Thoracic aorta (tissue), 2 donors: ENCODE results near the gene TEX54. TPM values are rescaled to one million over a fixed set of nuclear protein-coding genes. Genes with fewer than 3 reads are reported as not detected.

ENCODE experiments used
- ATAC-seq: fragments of 150-250 bp; one replicate; pipeline ENCODE4 v1.8.0; 2017; ENCODE audit warnings: low read depth; ENCODE audit not compliant: insufficient number of reproducible peaks, low FRiP score
- DNase-seq: peaks from one replicate; pipeline ENCODE4 v3.0.0-alpha.2; 2020; ENCODE audit warnings: low spot score
- H3K27ac ChIP-seq, 2 donors: fragments of 200-600 bp; sonication (generic); 1 replicate in 1 of 2; 2 replicates in 1 of 2; pipeline ENCODE4 v1.5.1; 2016; ENCODE audit warnings: mild to moderate bottlenecking in 2 of 2, moderate library complexity in 2 of 2
- H3K27me3 ChIP-seq: fragments of 200-600 bp; sonication (generic); replicated peaks from 2 replicates; pipeline ENCODE4 v1.6.0; 2016; ENCODE audit warnings: mild to moderate bottlenecking; ENCODE audit not compliant: insufficient read depth
- H3K36me3 ChIP-seq: fragments of 200-600 bp; sonication (generic); one replicate; pipeline ENCODE4 v1.5.1; 2016
- H3K4me1 ChIP-seq, 2 donors: fragments of 200-600 bp; sonication (generic); 1 replicate in 1 of 2; 2 replicates in 1 of 2; pipeline versions ENCODE4 v1.5.1 to v1.6.0; 2016; ENCODE audit warnings: low read depth in 2 of 2, mild to moderate bottlenecking in 1 of 2; ENCODE audit not compliant: control insufficient read depth in 1 of 2
- H3K4me3 ChIP-seq: fragments of 200-600 bp; sonication (generic); 2 replicates; pipeline ENCODE4 v1.5.1; 2016; ENCODE audit warnings: mild to moderate bottlenecking
- H3K9me3 ChIP-seq: fragments of 200-600 bp; sonication (generic); 2 replicates; pipeline ENCODE4 v1.5.1; 2016
- total RNA-seq, 2 donors: library from RNA; depleted of rRNA; stranded (reverse); fragments of >200 nt; gene quantifications; one replicate each; pipeline versions ENCODE4 v1.1.0 to v1.2.3, GENCODE V29; 2016
- TF ChIP-seq, protein P1 (sequence below): fragments of 200-600 bp; sonication (generic); IDR thresholded peaks from one replicate; pipeline ENCODE4 v1.5.1; 2019; ENCODE audit warnings: antibody characterized with exemption

Gene TEX54
- total RNA-seq, 2 donors from 2014 or later = not detected

- TF ChIP-seq, protein P1, sequence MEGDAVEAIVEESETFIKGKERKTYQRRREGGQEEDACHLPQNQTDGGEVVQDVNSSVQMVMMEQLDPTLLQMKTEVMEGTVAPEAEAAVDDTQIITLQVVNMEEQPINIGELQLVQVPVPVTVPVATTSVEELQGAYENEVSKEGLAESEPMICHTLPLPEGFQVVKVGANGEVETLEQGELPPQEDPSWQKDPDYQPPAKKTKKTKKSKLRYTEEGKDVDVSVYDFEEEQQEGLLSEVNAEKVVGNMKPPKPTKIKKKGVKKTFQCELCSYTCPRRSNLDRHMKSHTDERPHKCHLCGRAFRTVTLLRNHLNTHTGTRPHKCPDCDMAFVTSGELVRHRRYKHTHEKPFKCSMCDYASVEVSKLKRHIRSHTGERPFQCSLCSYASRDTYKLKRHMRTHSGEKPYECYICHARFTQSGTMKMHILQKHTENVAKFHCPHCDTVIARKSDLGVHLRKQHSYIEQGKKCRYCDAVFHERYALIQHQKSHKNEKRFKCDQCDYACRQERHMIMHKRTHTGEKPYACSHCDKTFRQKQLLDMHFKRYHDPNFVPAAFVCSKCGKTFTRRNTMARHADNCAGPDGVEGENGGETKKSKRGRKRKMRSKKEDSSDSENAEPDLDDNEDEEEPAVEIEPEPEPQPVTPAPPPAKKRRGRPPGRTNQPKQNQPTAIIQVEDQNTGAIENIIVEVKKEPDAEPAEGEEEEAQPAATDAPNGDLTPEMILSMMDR = no peak
- H3K27ac ChIP-seq = peak overlapping the region; percentile 93 to 98
- peaks cover 27% of the 10 kb centered on the region for H3K36me3 ChIP-seq
- H3K27me3 ChIP-seq = no peaks in the 10 kb centered on the region
- H3K4me1 ChIP-seq = peaks cover 31 to 51% of the 10 kb centered on the region in 2 donors
- ATAC-seq (peak; percentile 43), DNase-seq (peak; percentile 55)
- peak overlapping the region; percentile 79 for H3K4me3 ChIP-seq
- no peaks in the 10 kb centered on the region for H3K9me3 ChIP-seq
These were observed 47.7 kb upstream of the TEX54 start for GRCh38 chr11:62880231-62880802.

DNA sequence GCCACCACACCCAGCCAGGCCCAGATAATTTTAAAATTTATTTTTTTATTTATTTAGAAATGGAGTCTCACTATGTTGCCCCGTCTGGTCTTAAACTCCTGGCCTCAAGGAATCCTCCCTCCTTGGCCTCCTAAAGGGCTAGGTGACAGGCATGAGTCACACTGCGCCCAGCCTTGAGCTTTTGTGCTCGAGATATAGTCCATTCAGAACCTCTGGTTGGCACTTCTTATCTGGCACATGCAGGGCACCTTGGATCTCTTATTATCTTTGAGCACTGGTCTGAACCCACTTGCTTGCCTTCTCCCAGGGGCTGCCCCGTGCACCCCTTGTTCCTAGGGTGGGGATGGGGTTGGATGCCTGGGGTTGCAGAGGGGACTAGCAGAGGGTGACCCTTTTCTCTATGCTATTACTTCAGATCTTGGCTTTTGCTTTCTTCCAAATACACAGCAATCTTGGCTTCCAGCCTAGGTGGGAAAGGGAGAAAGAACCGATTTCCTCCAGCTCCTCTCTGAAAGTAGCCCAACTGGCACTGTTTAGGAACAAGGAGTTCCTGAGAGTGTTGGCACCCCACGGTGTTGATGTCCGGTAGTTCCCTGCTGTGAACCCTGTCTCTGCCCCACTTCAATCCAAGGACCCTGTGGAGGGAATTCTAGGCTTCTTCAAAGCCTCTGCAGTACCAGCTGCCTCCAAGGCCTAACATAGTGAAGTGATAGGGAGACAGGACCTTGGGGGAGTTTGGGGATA is 46.8 kb upstream of the TEX54 start:
- no peaks in the 10 kb centered on the region for H3K27me3 ChIP-seq
- ATAC-seq = no peak
- no peaks in the 10 kb centered on the region for H3K9me3 ChIP-seq
- H3K4me1 ChIP-seq = peaks cover 31 to 45% of the 10 kb centered on the region in 2 donors
- H3K4me3 ChIP-seq = peak overlapping the region; percentile 79
- H3K27ac ChIP-seq = peak overlapping the region; percentile 93 to 98
- no peak for DNase-seq
- TF ChIP-seq, protein P1 = no peak
- peaks cover 20% of the 10 kb centered on the region for H3K36me3 ChIP-seq

GRCh38 chr11:62876712-62877111 is 44.1 kb upstream of the TEX54 start:
- Histone ChIP-seq H3K9me3 (no peaks in the 10 kb centered on the region), H3K4me1 (peaks cover 10 to 18% of the 10 kb centered on the region in 2 donors), H3K36me3 (no peaks in the 10 kb centered on the region), H3K27ac (no peak overlapping the region), H3K27me3 (no peaks in the 10 kb centered on the region), H3K4me3 (no peak overlapping the region)
- DNase-seq = no peak
- TF ChIP-seq, protein P1 = no peak
- ATAC-seq = no peak

DNA sequence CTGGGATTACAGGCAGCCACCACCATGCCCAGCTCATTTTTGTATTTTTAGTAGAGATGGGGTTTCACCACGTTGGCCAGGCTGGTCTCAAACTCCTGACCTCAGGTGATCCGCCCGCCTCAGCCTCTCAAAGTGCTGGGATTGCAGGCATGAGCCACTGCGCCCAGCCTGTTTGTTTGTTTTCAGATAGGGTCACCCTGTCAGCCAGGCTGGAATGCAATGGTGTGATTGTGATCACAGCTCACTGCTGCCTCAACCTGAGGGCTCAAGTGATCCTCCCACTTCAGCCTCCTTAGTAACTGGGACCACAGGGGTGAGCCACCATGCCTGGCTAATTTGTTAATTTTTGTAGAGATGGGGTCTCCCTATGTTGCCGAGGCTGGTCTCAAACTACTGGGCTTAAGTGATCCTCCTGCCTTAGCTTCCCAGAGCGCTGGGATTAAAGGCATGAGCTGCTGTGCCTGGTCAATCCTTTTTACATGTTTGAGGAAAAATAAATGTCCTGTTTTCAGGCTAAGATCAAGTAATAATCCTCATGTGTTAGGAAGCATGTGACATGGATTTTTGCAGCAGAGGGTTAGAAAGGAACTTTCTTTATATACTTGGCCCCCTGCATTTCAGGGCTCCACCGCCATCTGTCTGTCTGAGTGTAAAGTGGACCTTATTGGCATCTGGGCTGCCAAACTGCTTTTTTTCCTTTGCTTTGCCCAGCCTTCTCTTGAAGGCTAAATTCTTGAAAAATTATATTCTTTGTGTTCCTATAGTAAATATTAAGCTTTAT is 43.2 kb upstream of the TEX54 start:
- Histone ChIP-seq H3K4me3 (no peak overlapping the region), H3K9me3 (no peaks in the 10 kb centered on the region), H3K4me1 (peaks cover 10 to 18% of the 10 kb centered on the region in 2 donors), H3K27me3 (no peaks in the 10 kb centered on the region), H3K36me3 (no peaks in the 10 kb centered on the region), H3K27ac (no peak overlapping the region)
- TF ChIP-seq, protein P1 = no peak
- ATAC-seq (no peak), DNase-seq (no peak)

DNA sequence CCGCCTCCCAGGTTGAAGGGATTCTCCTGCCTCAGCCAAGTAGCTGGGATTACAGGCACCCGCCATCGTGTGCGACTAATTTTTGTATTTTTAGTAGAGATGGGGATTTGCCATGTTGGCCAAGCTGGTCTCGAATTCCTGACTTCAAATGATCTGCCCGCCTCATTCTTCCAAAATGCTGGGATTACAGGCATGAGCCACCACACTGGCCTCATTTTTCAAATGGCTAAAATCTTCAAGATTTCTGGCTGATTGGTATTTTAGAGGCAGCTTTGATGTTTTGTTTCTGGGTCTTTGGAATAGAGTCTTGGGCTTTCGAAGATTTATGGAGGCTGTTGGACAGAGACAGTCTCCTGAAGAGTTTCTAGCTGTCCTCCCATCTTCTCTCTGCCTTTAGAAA is 42.2 kb upstream of the TEX54 start:
- Histone ChIP-seq H3K9me3 (no peaks in the 10 kb centered on the region), H3K36me3 (no peaks in the 10 kb centered on the region), H3K27ac (no peak overlapping the region), H3K4me3 (no peak overlapping the region), H3K27me3 (no peaks in the 10 kb centered on the region), H3K4me1 (peaks cover 9 to 15% of the 10 kb centered on the region in 2 donors)
- DNase-seq (no peak), ATAC-seq (no peak)
- TF ChIP-seq, protein P1 = no peak
